Suppressor macrophage treated with lipopolysaccharide for 1 hour (primary cell): Measurements from ENCODE around the gene INPP5A.

Experiments
- DNase-seq, 3 donors: peaks; one replicate each; pipeline ENCODE4 v3.0.0-alpha.2; 2020 to 2022

Gene INPP5A

DNA sequence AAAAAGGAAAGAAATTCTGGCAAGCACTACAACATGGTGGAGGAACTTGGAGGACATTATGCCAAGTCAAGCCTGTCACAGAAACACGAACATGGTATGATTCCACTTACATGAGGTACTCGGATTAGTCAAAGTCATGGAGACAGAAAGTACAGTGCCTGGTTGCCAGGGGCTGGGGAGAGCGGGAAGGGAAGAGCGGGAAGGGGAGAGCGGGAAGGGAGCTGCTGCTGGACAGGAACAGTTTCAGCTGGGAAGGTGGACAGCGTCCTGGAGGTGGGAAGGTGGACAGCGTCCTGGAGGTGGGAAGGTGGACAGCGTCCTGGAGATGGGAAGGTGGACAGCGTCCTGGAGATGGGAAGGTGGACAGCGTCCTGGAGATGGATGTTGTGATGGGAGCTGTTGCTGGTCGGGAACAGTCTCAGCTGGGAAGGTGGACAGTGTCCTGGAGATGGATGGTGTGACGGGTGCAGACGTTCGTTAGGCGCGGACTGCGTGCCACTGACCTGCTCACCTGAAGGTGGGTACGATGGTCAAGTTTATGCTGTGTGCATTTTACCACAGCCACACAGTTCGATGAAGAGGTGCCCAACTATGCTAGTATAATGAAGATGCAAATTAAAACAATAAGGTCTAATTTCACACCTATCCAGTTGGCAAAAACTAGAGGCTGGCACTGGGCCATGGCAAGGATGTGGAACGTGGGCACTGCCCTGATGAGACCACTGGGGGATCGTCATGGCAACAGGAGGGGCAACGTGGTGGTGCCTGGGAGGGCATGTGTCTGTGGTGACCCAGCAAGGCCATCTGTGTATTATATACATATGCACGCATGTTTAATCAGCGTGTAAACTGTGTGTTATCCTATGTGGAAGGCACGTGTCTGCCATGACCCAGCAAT, 144.5 kb downstream of the INPP5A start:
- no peak for DNase-seq

GRCh38 chr10:132684164-132684891, 146.7 kb downstream of the INPP5A start:
- peak in 2 of 3 donors; percentile 20 to 30 for DNase-seq

DNA sequence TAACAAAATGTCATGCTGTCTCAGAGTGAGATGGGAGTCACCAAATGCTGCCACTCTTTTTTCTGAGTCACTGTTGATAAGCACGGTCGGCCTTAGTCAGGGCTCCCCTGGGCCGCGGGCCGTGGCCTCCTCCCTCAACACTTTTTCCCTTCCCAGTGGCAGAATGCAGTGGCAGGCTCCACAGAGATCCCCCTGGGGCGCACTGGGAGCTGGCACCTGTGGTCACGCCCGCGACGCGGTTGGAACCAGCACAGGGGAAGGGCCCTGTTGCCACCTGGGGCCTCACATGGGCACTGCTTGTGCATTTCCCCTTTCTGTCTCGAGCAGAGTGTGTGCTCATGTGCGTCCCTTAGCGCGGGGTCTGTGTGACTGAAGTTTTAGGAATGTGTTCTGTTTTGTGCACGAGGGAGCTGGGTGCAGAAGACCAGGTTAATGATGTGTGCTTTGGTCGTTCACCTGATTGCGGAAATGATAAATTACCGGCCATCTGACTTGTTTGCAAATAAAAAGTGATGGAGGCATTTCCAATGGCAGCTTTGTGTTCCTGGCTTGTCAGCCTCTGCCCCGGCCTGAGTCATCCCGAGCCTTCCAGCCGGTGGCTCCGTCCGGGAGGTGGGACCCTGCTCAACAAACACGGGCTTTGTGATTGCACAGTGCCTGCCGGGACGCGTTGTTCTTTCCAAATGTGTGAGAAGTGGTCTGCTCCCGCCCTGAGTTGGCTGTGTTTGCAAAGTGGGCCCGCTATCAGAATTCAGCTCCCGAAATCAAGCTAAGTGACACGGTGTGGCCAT, 147.7 kb downstream of the INPP5A start:
- peak in 2 of 3 donors; percentile 30 to 31 for DNase-seq

- DNase-seq, result no peak
Measured at GRCh38 chr10:132685921-132686680, 148.5 kb downstream of the INPP5A start.

DNA sequence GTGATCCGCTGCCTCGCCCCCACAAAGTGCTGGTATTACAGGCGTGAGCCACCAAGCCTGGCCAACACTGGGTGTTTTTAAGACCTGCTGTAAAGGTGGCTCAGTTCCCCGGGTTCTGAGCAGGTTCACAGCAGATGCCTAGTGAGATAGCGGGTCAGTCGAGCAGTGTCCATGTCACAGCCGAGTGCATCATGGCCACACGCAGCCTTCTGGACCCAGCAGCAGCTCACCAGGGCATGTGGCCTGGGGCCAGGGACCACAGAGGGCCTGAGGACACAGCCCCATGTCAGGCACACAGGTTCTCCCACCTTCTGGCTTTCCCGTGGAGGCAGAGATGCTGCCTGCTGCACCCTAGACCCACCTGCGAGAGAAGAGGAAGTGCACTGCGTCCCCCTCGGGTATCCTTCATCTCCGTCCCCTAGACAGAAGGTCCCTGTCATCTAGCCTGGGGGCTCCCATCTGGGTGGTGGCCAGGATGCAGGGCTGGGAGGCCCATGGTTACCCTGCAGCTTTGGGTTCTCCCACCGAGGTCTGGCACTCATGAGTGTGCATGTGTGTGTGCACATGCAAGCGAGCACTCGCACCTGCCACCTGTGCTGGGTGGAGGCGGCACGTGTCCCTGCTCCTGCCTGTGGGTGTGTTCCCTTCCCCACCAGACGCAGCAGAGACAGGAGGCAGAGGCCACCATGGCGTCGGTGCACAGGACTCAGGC, 149.8 kb downstream of the INPP5A start:
- DNase-seq, result no peak

DNA sequence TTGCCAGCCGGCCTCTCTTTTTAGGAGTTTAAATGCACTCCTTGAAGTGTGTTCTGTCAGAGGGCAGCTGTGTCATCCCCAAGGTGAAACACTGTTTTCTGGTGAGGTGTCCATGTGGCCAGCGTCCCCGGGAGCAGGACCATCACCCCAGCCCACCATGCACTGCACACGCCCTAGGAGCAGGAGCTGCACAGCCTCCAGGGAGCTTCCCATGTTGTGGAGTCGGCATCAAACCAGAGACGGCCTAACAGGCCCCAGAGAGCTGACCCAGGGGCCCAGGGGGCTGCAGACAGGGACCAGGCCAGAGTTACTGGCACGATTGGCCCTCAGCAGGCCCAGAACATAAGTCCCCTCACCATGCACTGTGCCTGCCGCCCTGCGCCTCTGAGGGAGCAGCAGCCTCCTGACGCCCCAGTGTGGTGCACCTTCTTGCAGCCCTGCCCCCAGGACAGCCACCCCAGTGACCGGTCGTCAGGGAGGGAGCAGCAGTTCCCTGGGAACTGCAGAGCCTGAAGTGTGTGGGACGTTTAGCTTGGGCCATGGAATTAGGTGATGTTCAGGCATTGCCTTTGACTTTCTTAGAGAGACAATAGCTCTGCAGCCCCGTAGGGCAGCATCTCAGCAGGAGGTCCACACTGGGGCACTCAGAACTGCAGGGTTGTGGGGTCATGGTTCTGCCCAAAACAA, 150.4 kb downstream of the INPP5A start:
- no peak for DNase-seq

DNA sequence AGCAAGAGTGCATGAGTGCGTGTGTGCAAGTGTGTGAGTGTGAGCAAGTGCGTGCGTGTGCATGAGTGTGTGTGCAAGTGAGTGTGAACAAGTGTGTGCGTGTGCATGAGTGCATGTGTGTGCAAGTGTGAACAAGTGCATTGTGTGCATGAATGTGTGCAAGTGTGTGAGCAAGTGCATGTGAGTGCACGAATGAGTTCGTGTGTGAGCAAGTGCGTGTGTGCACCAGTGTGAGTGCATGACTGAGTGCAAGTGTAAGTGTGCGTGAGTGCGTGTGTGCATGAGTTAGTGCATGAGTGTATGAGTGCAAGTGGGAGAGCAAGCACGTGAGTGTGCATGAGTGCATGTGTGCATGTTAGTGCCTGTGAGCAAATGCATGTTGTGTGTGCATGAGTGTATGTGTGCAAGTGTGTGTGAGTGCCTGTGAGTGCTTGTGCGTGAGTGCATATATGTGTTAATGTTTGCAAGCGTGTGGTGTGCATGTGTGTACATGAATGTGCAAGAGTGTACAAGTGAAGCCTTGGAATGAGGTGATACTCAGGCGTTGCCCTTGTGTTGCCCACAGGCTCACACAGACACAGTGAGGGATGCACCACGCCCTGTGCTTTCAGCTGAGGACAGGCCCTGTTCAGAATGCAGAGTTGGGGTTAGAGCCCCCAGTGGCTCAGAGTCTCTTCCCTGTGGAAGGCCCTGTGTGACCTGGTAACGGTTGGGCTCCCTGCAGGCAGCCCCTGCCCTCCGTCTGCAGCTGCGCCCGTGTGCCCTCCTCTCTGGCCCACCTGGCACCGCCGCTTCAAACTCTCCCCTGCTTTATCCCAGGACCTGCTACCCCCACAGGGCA, 151.2 kb downstream of the INPP5A start:
- DNase-seq, result no peak

GRCh38 chr10:132689721-132690360, 152.3 kb downstream of the INPP5A start:
- no peak for DNase-seq

DNA sequence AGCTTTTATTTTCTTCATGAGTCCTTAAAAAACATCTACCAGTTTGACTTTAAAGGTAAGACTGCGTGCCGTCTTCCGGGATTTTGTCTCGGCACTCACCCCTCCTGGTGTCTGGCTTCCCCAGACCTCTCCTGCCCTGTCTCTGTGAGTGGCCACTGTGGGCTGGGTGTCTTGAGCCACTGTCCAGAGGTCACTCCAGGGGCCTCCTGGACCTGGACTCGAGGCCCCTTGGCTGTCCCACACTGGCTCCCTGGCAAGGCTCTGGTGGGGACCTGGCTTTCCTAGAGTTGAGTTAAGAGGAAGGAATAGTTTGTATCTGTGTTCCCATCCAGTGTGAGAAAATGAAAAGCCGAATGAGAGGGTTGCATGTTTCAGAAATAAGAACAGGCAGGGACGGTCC, 152.8 kb downstream of the INPP5A start:
- DNase-seq, result no peak

- DNase-seq, result no peak
Measured at GRCh38 chr10:132690821-132691610, 153.4 kb downstream of the INPP5A start.

DNA sequence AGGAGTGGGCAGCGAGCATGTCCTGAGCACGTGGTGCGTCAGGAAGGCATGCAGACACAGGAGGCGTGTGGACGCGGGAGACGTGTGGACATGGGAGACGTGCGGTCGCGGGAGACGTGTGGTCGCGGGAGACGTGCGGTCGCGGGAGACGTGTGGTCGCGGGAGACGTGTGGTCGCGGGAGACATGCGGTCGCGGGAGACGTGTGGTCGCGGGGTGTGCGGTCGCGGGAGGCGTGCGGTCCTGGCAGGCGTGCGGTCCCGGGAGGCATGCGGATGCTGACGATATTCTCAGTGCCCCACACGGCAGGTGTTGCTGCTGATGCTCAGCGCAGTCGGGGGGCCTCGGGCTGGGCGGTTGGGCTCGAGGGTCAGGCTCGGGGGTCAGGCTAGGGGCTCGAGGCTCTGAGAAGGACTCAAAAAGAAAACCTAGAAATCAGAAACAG, 154.1 kb downstream of the INPP5A start:
- DNase-seq, result no peak

DNA sequence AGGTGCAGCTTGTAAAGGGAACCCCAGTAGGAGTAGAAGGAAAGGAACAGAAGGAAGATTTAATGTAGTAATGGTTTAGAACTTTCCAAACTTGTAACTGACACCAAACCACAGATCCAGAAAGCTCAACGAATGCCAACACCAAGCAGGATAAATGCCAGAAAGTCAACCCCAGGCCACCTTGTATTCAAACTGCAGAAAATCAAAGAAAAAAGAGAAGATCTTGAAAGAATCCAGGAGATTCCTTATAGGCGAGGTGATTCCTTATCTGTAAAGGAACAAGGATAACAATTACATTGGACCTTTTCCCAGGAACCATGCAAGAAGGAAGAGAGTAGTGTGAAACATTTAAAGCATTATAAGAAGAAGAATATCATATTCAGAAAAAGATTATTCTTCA, 154.7 kb downstream of the INPP5A start:
- DNase-seq, result no peak

- DNase-seq, result no peak
Measured at GRCh38 chr10:132693676-132694075, 156.1 kb downstream of the INPP5A start.

GRCh38 chr10:132696204-132696603, 158.6 kb downstream of the INPP5A start:
- DNase-seq, result no peak

GRCh38 chr10:132696728-132697577, 159.4 kb downstream of the INPP5A start:
- no peak for DNase-seq

DNA sequence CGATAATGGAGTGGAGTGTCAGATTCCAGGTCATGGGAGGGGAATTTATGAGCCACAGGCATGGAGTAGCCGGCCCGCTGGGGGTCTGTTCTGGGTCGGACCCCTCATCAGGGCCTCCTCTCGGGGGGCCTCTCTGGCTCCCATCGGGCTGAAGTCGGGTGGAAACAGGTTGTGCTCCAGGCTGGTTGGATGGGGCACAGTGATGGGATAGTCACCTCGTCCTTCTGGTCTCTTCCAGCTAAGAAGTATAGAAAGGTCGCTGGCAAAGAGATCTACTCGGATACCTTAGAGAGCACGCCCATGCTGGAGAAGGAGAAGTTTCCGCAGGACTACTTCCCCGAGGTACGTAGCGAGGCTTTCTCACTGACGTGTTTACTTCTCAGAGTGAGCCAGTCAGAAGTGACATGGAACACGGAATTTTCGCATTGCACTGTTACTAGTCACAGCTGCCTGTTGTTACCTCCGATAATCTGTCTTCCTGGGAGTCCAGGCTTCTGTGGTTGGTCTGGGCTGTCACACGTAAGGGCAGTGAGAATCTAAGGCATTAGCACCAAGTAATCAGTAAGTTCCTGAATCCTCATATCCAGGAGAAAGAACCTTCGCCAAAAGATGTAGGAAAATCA, 160.1 kb downstream of the INPP5A start:
- no peak for DNase-seq

- DNase-seq, result no peak
Measured at GRCh38 chr10:132698211-132698751, 160.7 kb downstream of the INPP5A start.
